Thoracic aorta (tissue), 2 donors: ENCODE data around the gene DCST1. TPM values are rescaled to one million over a fixed set of nuclear protein-coding genes. Genes with fewer than 3 reads are reported as not detected.

Experiments used
- ATAC-seq: fragments of 150-250 bp; one replicate; pipeline ENCODE4 v1.8.0; 2017; ENCODE audit warnings: low read depth; ENCODE audit not compliant: insufficient number of reproducible peaks, low FRiP score
- DNase-seq: peaks from one replicate; pipeline ENCODE4 v3.0.0-alpha.2; 2020; ENCODE audit warnings: low spot score
- H3K27ac ChIP-seq, 2 donors: fragments of 200-600 bp; sonication (generic); 1 replicate in 1 of 2; 2 replicates in 1 of 2; pipeline ENCODE4 v1.5.1; 2016; ENCODE audit warnings: mild to moderate bottlenecking in 2 of 2, moderate library complexity in 2 of 2
- H3K27me3 ChIP-seq: fragments of 200-600 bp; sonication (generic); replicated peaks from 2 replicates; pipeline ENCODE4 v1.6.0; 2016; ENCODE audit warnings: mild to moderate bottlenecking; ENCODE audit not compliant: insufficient read depth
- H3K36me3 ChIP-seq: fragments of 200-600 bp; sonication (generic); one replicate; pipeline ENCODE4 v1.5.1; 2016
- H3K4me1 ChIP-seq, 2 donors: fragments of 200-600 bp; sonication (generic); 1 replicate in 1 of 2; 2 replicates in 1 of 2; pipeline versions ENCODE4 v1.5.1 to v1.6.0; 2016; ENCODE audit warnings: low read depth in 2 of 2, mild to moderate bottlenecking in 1 of 2; ENCODE audit not compliant: control insufficient read depth in 1 of 2
- H3K4me3 ChIP-seq: fragments of 200-600 bp; sonication (generic); 2 replicates; pipeline ENCODE4 v1.5.1; 2016; ENCODE audit warnings: mild to moderate bottlenecking
- H3K9me3 ChIP-seq: fragments of 200-600 bp; sonication (generic); 2 replicates; pipeline ENCODE4 v1.5.1; 2016
- CTCF ChIP-seq: fragments of 200-600 bp; sonication (generic); IDR thresholded peaks from one replicate; pipeline ENCODE4 v1.5.1; 2019; ENCODE audit warnings: antibody characterized with exemption
- total RNA-seq, 2 donors: library from RNA; depleted of rRNA; stranded (reverse); fragments of >200 nt; gene quantifications; one replicate each; pipeline versions ENCODE4 v1.1.0 to v1.2.3, GENCODE V29; 2016

Gene DCST1
- total RNA-seq, 2 donors from 2014 or later: not detected

GRCh38 chr1:155052439-155053395, 19.1 kb downstream of the DCST1 start:
- ATAC-seq (no peak), DNase-seq (no peak)
- Histone ChIP-seq H3K4me1 (peaks cover 9 to 27% of the 10 kb centered on the region in 2 donors), H3K4me3 (peak overlapping the region; percentile 92), H3K27ac (peak overlapping the region in 1 of 2 donors; percentile 85), H3K36me3 (peaks cover 4% of the 10 kb centered on the region), H3K27me3 (no peaks in the 10 kb centered on the region), H3K9me3 (no peaks in the 10 kb centered on the region)
- no peak for TF ChIP-seq CTCF

- ATAC-seq: no peak
- no peak for DNase-seq
- no peaks in the 10 kb centered on the region for H3K27me3 ChIP-seq
- no peaks in the 10 kb centered on the region for H3K9me3 ChIP-seq
- no peak overlapping the region for H3K27ac ChIP-seq
- H3K4me3 ChIP-seq: no peak overlapping the region
- peaks cover 11% of the 10 kb centered on the region for H3K36me3 ChIP-seq
- peaks cover 9 to 27% of the 10 kb centered on the region in 2 donors for H3K4me1 ChIP-seq
- TF ChIP-seq CTCF: no peak
Observed at GRCh38 chr1:155053531-155054105, 20.0 kb downstream of the DCST1 start.

- no peak overlapping the region for H3K4me3 ChIP-seq
- H3K4me1 ChIP-seq: peaks cover 9 to 16% of the 10 kb centered on the region in 2 donors
- DNase-seq: no peak
- TF ChIP-seq CTCF: no peak
- peaks cover 15% of the 10 kb centered on the region for H3K36me3 ChIP-seq
- ATAC-seq: no peak
- H3K27ac ChIP-seq: no peak overlapping the region
- no peaks in the 10 kb centered on the region for H3K27me3 ChIP-seq
- H3K9me3 ChIP-seq: no peaks in the 10 kb centered on the region
Observed at GRCh38 chr1:155057104-155057503, 23.5 kb downstream of the DCST1 start.

GRCh38 chr1:155057788-155058211, 24.2 kb downstream of the DCST1 start:
- H3K9me3 ChIP-seq: no peaks in the 10 kb centered on the region
- no peak overlapping the region for H3K4me3 ChIP-seq
- no peak overlapping the region for H3K27ac ChIP-seq
- ATAC-seq: no peak
- DNase-seq: no peak
- H3K4me1 ChIP-seq: peaks cover 12 to 16% of the 10 kb centered on the region in 2 donors
- H3K36me3 ChIP-seq: peaks cover 15% of the 10 kb centered on the region
- TF ChIP-seq CTCF: no peak
- H3K27me3 ChIP-seq: no peaks in the 10 kb centered on the region

- Histone ChIP-seq H3K36me3 (peaks cover 11% of the 10 kb centered on the region), H3K9me3 (no peaks in the 10 kb centered on the region)
- no peak for TF ChIP-seq CTCF
Observed at GRCh38 chr1:155060736-155061135, 27.1 kb downstream of the DCST1 start.

More at GRCh38 chr1:155060736-155061135, 27.1 kb downstream of the DCST1 start:
- H3K4me1 ChIP-seq: peaks cover 18 to 35% of the 10 kb centered on the region in 2 donors
- no peak overlapping the region for H3K27ac ChIP-seq
- no peak for ATAC-seq
- H3K27me3 ChIP-seq: no peaks in the 10 kb centered on the region
- DNase-seq: no peak
- H3K4me3 ChIP-seq: no peak overlapping the region
